Mucosa of rectum (tissue), 2 donors: ENCODE measurements around the gene DCK.
A peak's percentile ranks its signal among the peaks of the same experiment; 100 is the strongest.

Experiments
- H3K27ac ChIP-seq, 2 donors: one replicate each; pipeline ENCODE4 v1.7.0; 2013; ENCODE audit warnings: inconsistent platforms in 2 of 2, low read depth in 2 of 2, low read length in 2 of 2
- H3K27me3 ChIP-seq, 2 donors: one replicate each; pipeline ENCODE4 v1.7.0; 2013; ENCODE audit warnings: low read length in 2 of 2; ENCODE audit not compliant: control insufficient read depth in 2 of 2, insufficient read depth in 2 of 2
- H3K36me3 ChIP-seq, 2 donors: one replicate each; pipeline ENCODE4 v1.7.0; 2013; ENCODE audit warnings: low read length in 2 of 2; ENCODE audit not compliant: control insufficient read depth in 2 of 2, insufficient read depth in 2 of 2
- H3K4me1 ChIP-seq, 2 donors: one replicate each; pipeline ENCODE4 v1.7.0; 2013; ENCODE audit warnings: low read length in 2 of 2, mild to moderate bottlenecking in 1 of 2; ENCODE audit not compliant: control insufficient read depth in 2 of 2, insufficient read depth in 2 of 2
- H3K4me3 ChIP-seq, 2 donors: one replicate each; pipeline ENCODE4 v1.7.0; 2013; ENCODE audit warnings: low read length in 2 of 2
- H3K9ac ChIP-seq, 2 donors: one replicate each; pipeline ENCODE4 v1.7.0; 2013; ENCODE audit warnings: low read length in 2 of 2, low read depth in 1 of 2, mild to moderate bottlenecking in 1 of 2
- H3K9me3 ChIP-seq, 2 donors: one replicate each; pipeline ENCODE4 v1.7.0; 2013; ENCODE audit warnings: low read length in 2 of 2; ENCODE audit not compliant: control insufficient read depth in 2 of 2
- donor health status: healthy.
- donor health status: Normal muscosa, but diverticular disease.

DCK gene

GRCh38 chr4:70993181-70994068 is at the start of gene DCK:
DCK (plus strand) TSS chr4:70993649; CDS start chr4:70993836, 187 bp downstream.
- H3K27me3 ChIP-seq: no peaks in the 10 kb centered on the region
- H3K27ac ChIP-seq: peak within 1 kb of the TSS; percentile 85 to 89
- peaks cover 4 to 10% of the 10 kb centered on the region in 2 donors for H3K4me1 ChIP-seq
- H3K9ac ChIP-seq: peak within 1 kb of the TSS; percentile 78 to 81
- H3K36me3 ChIP-seq: peaks cover 1 to 6% of the 10 kb centered on the region in 2 donors
- no peaks in the 10 kb centered on the region for H3K9me3 ChIP-seq
- peak within 1 kb of the TSS; percentile 81 to 83 for H3K4me3 ChIP-seq

- Histone ChIP-seq H3K27ac (no peak overlapping the region), H3K27me3 (no peaks in the 10 kb centered on the region), H3K4me3 (no peak overlapping the region), H3K4me1 (no peaks in the 10 kb centered on the region), H3K36me3 (no peaks in the 10 kb centered on the region), H3K9me3 (no peaks in the 10 kb centered on the region), H3K9ac (no peak overlapping the region)
These were observed 48.4 kb upstream of the DCK start for GRCh38 chr4:70945046-70945445.

GRCh38 chr4:70945452-70946055 is 47.9 kb upstream of the DCK start:
- Histone ChIP-seq H3K27me3 (no peaks in the 10 kb centered on the region), H3K4me3 (no peak overlapping the region), H3K9ac (no peak overlapping the region), H3K9me3 (no peaks in the 10 kb centered on the region), H3K4me1 (no peaks in the 10 kb centered on the region), H3K36me3 (no peaks in the 10 kb centered on the region), H3K27ac (no peak overlapping the region)

- no peaks in the 10 kb centered on the region for H3K36me3 ChIP-seq
- no peaks in the 10 kb centered on the region for H3K9me3 ChIP-seq
- no peak overlapping the region for H3K27ac ChIP-seq
- no peak overlapping the region for H3K9ac ChIP-seq
- no peak overlapping the region for H3K4me3 ChIP-seq
- H3K4me1 ChIP-seq: no peaks in the 10 kb centered on the region
- no peaks in the 10 kb centered on the region for H3K27me3 ChIP-seq
These were observed 46.5 kb upstream of the DCK start for GRCh38 chr4:70946939-70947338.

GRCh38 chr4:70948665-70949260 is 44.7 kb upstream of the DCK start:
- Histone ChIP-seq H3K4me1 (no peaks in the 10 kb centered on the region), H3K9me3 (no peaks in the 10 kb centered on the region), H3K27me3 (no peaks in the 10 kb centered on the region), H3K27ac (no peak overlapping the region), H3K36me3 (no peaks in the 10 kb centered on the region), H3K9ac (no peak overlapping the region), H3K4me3 (no peak overlapping the region)

- H3K4me1 ChIP-seq: no peaks in the 10 kb centered on the region
- H3K36me3 ChIP-seq: no peaks in the 10 kb centered on the region
- H3K4me3 ChIP-seq: no peak overlapping the region
- no peaks in the 10 kb centered on the region for H3K9me3 ChIP-seq
- H3K9ac ChIP-seq: no peak overlapping the region
- no peak overlapping the region for H3K27ac ChIP-seq
- H3K27me3 ChIP-seq: no peaks in the 10 kb centered on the region
These were observed 39.4 kb upstream of the DCK start for GRCh38 chr4:70954032-70954431.

- no peak overlapping the region for H3K4me3 ChIP-seq
- no peak overlapping the region for H3K9ac ChIP-seq
- H3K27me3 ChIP-seq: no peaks in the 10 kb centered on the region
These were observed 36.8 kb upstream of the DCK start for GRCh38 chr4:70956549-70957210.

GRCh38 chr4:70958681-70959080 is 34.8 kb upstream of the DCK start:
- Histone ChIP-seq H3K36me3 (no peaks in the 10 kb centered on the region), H3K4me3 (no peak overlapping the region), H3K9me3 (no peaks in the 10 kb centered on the region), H3K9ac (no peak overlapping the region), H3K27ac (no peak overlapping the region), H3K27me3 (no peaks in the 10 kb centered on the region), H3K4me1 (no peaks in the 10 kb centered on the region)

More at GRCh38 chr4:70956549-70957210, 36.8 kb upstream of the DCK start:
- Histone ChIP-seq H3K36me3 (no peaks in the 10 kb centered on the region), H3K27ac (no peak overlapping the region), H3K4me1 (no peaks in the 10 kb centered on the region), H3K9me3 (no peaks in the 10 kb centered on the region)

GRCh38 chr4:70969076-70969475 is 24.4 kb upstream of the DCK start:
- H3K4me1 ChIP-seq: peaks cover 0 to 2% of the 10 kb centered on the region in 2 donors
- H3K36me3 ChIP-seq: no peaks in the 10 kb centered on the region
- H3K4me3 ChIP-seq: no peak overlapping the region
- no peaks in the 10 kb centered on the region for H3K9me3 ChIP-seq
- no peak overlapping the region for H3K27ac ChIP-seq
- no peaks in the 10 kb centered on the region for H3K27me3 ChIP-seq
- no peak overlapping the region for H3K9ac ChIP-seq

- no peaks in the 10 kb centered on the region for H3K27me3 ChIP-seq
- H3K4me1 ChIP-seq: no peaks in the 10 kb centered on the region
- H3K27ac ChIP-seq: no peak overlapping the region
- H3K36me3 ChIP-seq: peaks cover 0 to 2% of the 10 kb centered on the region in 2 donors
- H3K9me3 ChIP-seq: no peaks in the 10 kb centered on the region
- no peak overlapping the region for H3K4me3 ChIP-seq
- H3K9ac ChIP-seq: no peak overlapping the region
These were observed 17.2 kb upstream of the DCK start for GRCh38 chr4:70976252-70976651.
